ENCODE measurements around the gene CDH4.

Gene CDH4

GRCh38 chr20:61896058-61896961 lies 644.2 kb downstream of the CDH4 start:
- peak; percentile 94 for DNase-seq

GRCh38 chr20:61897401-61898295 lies 645.6 kb downstream of the CDH4 start:
- DNase-seq, result no peak

GRCh38 chr20:61898405-61898804 lies 646.3 kb downstream of the CDH4 start:
- DNase-seq, result no peak

GRCh38 chr20:61900011-61900944 lies 648.2 kb downstream of the CDH4 start:
- no peak for DNase-seq

- no peak for DNase-seq
Observed at GRCh38 chr20:61900945-61901293, 648.9 kb downstream of the CDH4 start.

- no peak for DNase-seq
Observed at GRCh38 chr20:61901392-61902220, 649.5 kb downstream of the CDH4 start.

- DNase-seq, result no peak
Observed at GRCh38 chr20:61902221-61902869, 650.3 kb downstream of the CDH4 start.

GRCh38 chr20:61903575-61904340 lies 651.7 kb downstream of the CDH4 start:
- DNase-seq, result no peak

- no peak for DNase-seq
Observed at GRCh38 chr20:61904456-61904855, 652.4 kb downstream of the CDH4 start.

- no peak for DNase-seq
Observed at GRCh38 chr20:61905781-61906523, 653.9 kb downstream of the CDH4 start.

GRCh38 chr20:61907081-61907891 lies 655.2 kb downstream of the CDH4 start:
- DNase-seq, result no peak

- DNase-seq, result no peak
Observed at GRCh38 chr20:61908057-61909026, 656.3 kb downstream of the CDH4 start.

GRCh38 chr20:61909028-61909427 lies 657.0 kb downstream of the CDH4 start:
- DNase-seq, result no peak

- DNase-seq, result no peak
Observed at GRCh38 chr20:61909821-61910220, 657.8 kb downstream of the CDH4 start.

GRCh38 chr20:61911824-61912223 lies 659.8 kb downstream of the CDH4 start:
- DNase-seq, result no peak

- no peak for DNase-seq
Observed at GRCh38 chr20:61912665-61913422, 660.8 kb downstream of the CDH4 start.
